HG02970 (cell line): ENCODE data around the gene HKDC1.
A peak's percentile ranks its signal among the peaks of the same experiment; 100 is the strongest.
"Not testable (repeated sequence)": the region's sequence is repeated elsewhere in the genome, so short reads cannot be mapped to it uniquely, and the experiment has no call there.

Experiments used
- ATAC-seq: cut with Tn5 transposase; IDR thresholded peaks from one replicate; pipeline ENCODE4 v1.9.1; 2021; ENCODE audit warnings: mild to moderate bottlenecking, moderate library complexity, moderate number of reproducible peaks; ENCODE audit not compliant: unreplicated experiment, low FRiP score

The HKDC1 gene

GRCh38 chr10:69220041-69220451 lies at the start of gene HKDC1:
TSS of gene HKDC1 (plus strand) at chr10:69220332. CDS start at chr10:69220436, 104 bp downstream.
- no peak for ATAC-seq

- no peak for ATAC-seq
Measured at GRCh38 chr10:69172241-69172982, 47.7 kb upstream of the HKDC1 start.

- not testable (repeated sequence) for ATAC-seq
Measured at GRCh38 chr10:69175326-69175725, 44.8 kb upstream of the HKDC1 start.

- no peak for ATAC-seq
Measured at GRCh38 chr10:69176823-69177222, 43.3 kb upstream of the HKDC1 start.

GRCh38 chr10:69179089-69179742 lies 40.9 kb upstream of the HKDC1 start:
- ATAC-seq = peak; percentile 18

GRCh38 chr10:69179743-69180524 lies 40.2 kb upstream of the HKDC1 start, which contains the start of gene SUPV3L1:
TSS of gene SUPV3L1 (plus strand) at chr10:69180234. CDS start at chr10:69180292, 58 bp downstream.
- peak; percentile 86 for ATAC-seq

GRCh38 chr10:69180525-69181204 lies 39.5 kb upstream of the HKDC1 start:
- no peak for ATAC-seq

GRCh38 chr10:69181433-69181832 lies 38.7 kb upstream of the HKDC1 start:
- ATAC-seq = no peak

GRCh38 chr10:69182005-69182404 lies 38.1 kb upstream of the HKDC1 start:
- ATAC-seq = no peak

- ATAC-seq = no peak
Measured at GRCh38 chr10:69186524-69186923, 33.6 kb upstream of the HKDC1 start.

GRCh38 chr10:69201045-69201444 lies 19.1 kb upstream of the HKDC1 start:
- ATAC-seq = no peak

GRCh38 chr10:69202332-69202731 lies 17.8 kb upstream of the HKDC1 start:
- ATAC-seq = no peak

GRCh38 chr10:69208761-69209160 lies 11.4 kb upstream of the HKDC1 start:
- no peak for ATAC-seq

GRCh38 chr10:69209787-69210484 lies 10.2 kb upstream of the HKDC1 start:
- ATAC-seq = no peak

GRCh38 chr10:69211104-69211503 lies 9.0 kb upstream of the HKDC1 start:
- no peak for ATAC-seq

- ATAC-seq = no peak
Measured at GRCh38 chr10:69211524-69211923, 8.6 kb upstream of the HKDC1 start.

GRCh38 chr10:69213591-69214311 lies 6.4 kb upstream of the HKDC1 start:
- ATAC-seq = no peak

GRCh38 chr10:69214666-69215131 lies 5.4 kb upstream of the HKDC1 start:
- no peak for ATAC-seq
